Vagina (tissue), 2 donors: ENCODE measurements around the gene GRIN2A.

ENCODE experiments used
- POLR2A ChIP-seq, 2 donors: fragments of 450-650 bp; IDR thresholded peaks; one replicate each; pipeline ENCODE4 v1.6.1; 2017; ENCODE audit warnings: antibody characterized with exemption in 2 of 2, mild to moderate bottlenecking in 2 of 2, moderate library complexity in 2 of 2
- TF ChIP-seq, protein P1 (sequence below), 3 experiments: fragments of 450-650 bp in 2 of 3; fragments of 200-600 bp in 1 of 3; sonication (generic) in 1 of 3; IDR thresholded peaks; one replicate each; pipeline ENCODE4 v1.5.1; 2017 to 2019; ENCODE audit warnings: antibody characterized with exemption in 3 of 3, mild to moderate bottlenecking in 2 of 3, moderate library complexity in 2 of 3

DNA sequence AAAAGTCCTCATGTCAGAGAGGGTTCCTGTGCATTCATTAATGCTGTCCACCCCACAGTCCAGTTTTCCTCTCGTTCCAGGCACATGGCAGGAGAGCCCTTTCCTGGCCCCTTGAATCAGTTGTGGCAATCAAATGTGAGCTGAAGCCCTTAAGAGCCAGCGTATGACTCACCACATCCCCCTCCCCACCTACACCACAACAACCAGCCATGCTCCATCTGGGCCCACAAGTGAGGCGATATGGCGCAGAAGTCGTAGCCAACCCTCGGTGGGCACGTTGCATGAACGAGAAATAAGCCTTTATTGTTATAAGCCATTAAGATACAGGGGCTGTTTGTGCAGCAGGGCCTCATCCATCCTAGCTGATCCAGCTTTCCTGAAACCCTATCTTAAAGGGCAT lies 28.2 kb downstream of the GRIN2A start:
- TF ChIP-seq, protein P1, sequence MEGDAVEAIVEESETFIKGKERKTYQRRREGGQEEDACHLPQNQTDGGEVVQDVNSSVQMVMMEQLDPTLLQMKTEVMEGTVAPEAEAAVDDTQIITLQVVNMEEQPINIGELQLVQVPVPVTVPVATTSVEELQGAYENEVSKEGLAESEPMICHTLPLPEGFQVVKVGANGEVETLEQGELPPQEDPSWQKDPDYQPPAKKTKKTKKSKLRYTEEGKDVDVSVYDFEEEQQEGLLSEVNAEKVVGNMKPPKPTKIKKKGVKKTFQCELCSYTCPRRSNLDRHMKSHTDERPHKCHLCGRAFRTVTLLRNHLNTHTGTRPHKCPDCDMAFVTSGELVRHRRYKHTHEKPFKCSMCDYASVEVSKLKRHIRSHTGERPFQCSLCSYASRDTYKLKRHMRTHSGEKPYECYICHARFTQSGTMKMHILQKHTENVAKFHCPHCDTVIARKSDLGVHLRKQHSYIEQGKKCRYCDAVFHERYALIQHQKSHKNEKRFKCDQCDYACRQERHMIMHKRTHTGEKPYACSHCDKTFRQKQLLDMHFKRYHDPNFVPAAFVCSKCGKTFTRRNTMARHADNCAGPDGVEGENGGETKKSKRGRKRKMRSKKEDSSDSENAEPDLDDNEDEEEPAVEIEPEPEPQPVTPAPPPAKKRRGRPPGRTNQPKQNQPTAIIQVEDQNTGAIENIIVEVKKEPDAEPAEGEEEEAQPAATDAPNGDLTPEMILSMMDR (IDR thresholded peaks at IDR 0.05) = no peak
- no peak for TF ChIP-seq POLR2A (IDR thresholded peaks at IDR 0.05)
